ENCODE results near the gene ADAD2.

The ADAD2 gene

GRCh38 chr16:84243732-84244131 lies 52.8 kb downstream of the ADAD2 start:
- H3K79me2 ChIP-seq (ENCODE audit: low read length), result no peaks in the 10 kb centered on the region
- DNase-seq, result no peak
- no peak overlapping the region for H3K9ac ChIP-seq (ENCODE audit: low read length)
- no peak overlapping the region for H3K4me3 ChIP-seq (ENCODE audit: low read length)
- no peaks in the 10 kb centered on the region for H4K20me1 ChIP-seq (ENCODE audit: insufficient read depth, low read length)
- H3K9me2 ChIP-seq (replicated peaks; ENCODE audit: insufficient read depth, low read length), result no peaks in the 10 kb centered on the region
- no peak overlapping the region for H3K4me2 ChIP-seq (ENCODE audit: low read depth, low read length)
- no peaks in the 10 kb centered on the region for H3K4me1 ChIP-seq (ENCODE audit: low read length)
- peaks cover 25% of the 10 kb centered on the region for H3K27me3 ChIP-seq (replicated peaks; ENCODE audit: insufficient read depth, low read length)
- no peaks in the 10 kb centered on the region for H3K9me3 ChIP-seq (replicated peaks; ENCODE audit: insufficient read depth, low read length)
- H3K27ac ChIP-seq (ENCODE audit: low read length), result no peak overlapping the region
- H2AFZ ChIP-seq (ENCODE audit: low read length), result no peak overlapping the region
- H3K36me3 ChIP-seq (replicated peaks; ENCODE audit: insufficient read depth, low read length), result no peaks in the 10 kb centered on the region
- no peaks in the 10 kb centered on the region for H3F3A ChIP-seq (ENCODE audit: insufficient read depth, low read length)
- TF ChIP-seq CTCF (IDR thresholded peaks at IDR 0.05; ENCODE audit: low read length) (no peak), EZH2phosphoT487 (IDR thresholded peaks at IDR 0.05; ENCODE audit: low read length) (no peak), EZH2 (optimal IDR thresholded peaks at IDR 0.05; ENCODE audit: low read depth, low read length) (no peak)

GRCh38 chr16:84244728-84245127 lies 53.8 kb downstream of the ADAD2 start:
- Histone ChIP-seq H3K4me1 (ENCODE audit: low read length) (no peaks in the 10 kb centered on the region), H4K20me1 (ENCODE audit: insufficient read depth, low read length) (no peaks in the 10 kb centered on the region), H2AFZ (ENCODE audit: low read length) (no peak overlapping the region), H3K36me3 (replicated peaks; ENCODE audit: insufficient read depth, low read length) (no peaks in the 10 kb centered on the region), H3K4me2 (ENCODE audit: low read depth, low read length) (no peak overlapping the region), H3K4me3 (ENCODE audit: low read length) (no peak overlapping the region), H3K9me3 (replicated peaks; ENCODE audit: insufficient read depth, low read length) (no peaks in the 10 kb centered on the region), H3K79me2 (ENCODE audit: low read length) (no peaks in the 10 kb centered on the region), H3K9me2 (replicated peaks; ENCODE audit: insufficient read depth, low read length) (no peaks in the 10 kb centered on the region), H3K9ac (ENCODE audit: low read length) (no peak overlapping the region), H3F3A (ENCODE audit: insufficient read depth, low read length) (no peaks in the 10 kb centered on the region), H3K27me3 (replicated peaks; ENCODE audit: insufficient read depth, low read length) (peaks cover 28% of the 10 kb centered on the region), H3K27ac (ENCODE audit: low read length) (no peak overlapping the region)
- TF ChIP-seq EZH2phosphoT487 (IDR thresholded peaks at IDR 0.05; ENCODE audit: low read length), result no peak
- TF ChIP-seq EZH2 (optimal IDR thresholded peaks at IDR 0.05; ENCODE audit: low read depth, low read length), result no peak
- TF ChIP-seq CTCF (IDR thresholded peaks at IDR 0.05; ENCODE audit: low read length), result no peak
- DNase-seq, result no peak

- no peak for DNase-seq
- Histone ChIP-seq H3K36me3 (replicated peaks; ENCODE audit: insufficient read depth, low read length) (no peaks in the 10 kb centered on the region), H3K9me3 (replicated peaks; ENCODE audit: insufficient read depth, low read length) (no peaks in the 10 kb centered on the region), H2AFZ (ENCODE audit: low read length) (no peak overlapping the region), H3K9ac (ENCODE audit: low read length) (no peak overlapping the region), H3K4me1 (ENCODE audit: low read length) (no peaks in the 10 kb centered on the region), H3K4me3 (ENCODE audit: low read length) (no peak overlapping the region), H3F3A (ENCODE audit: insufficient read depth, low read length) (no peaks in the 10 kb centered on the region), H3K27ac (ENCODE audit: low read length) (no peak overlapping the region), H3K79me2 (ENCODE audit: low read length) (no peaks in the 10 kb centered on the region), H4K20me1 (ENCODE audit: insufficient read depth, low read length) (no peaks in the 10 kb centered on the region), H3K27me3 (replicated peaks; ENCODE audit: insufficient read depth, low read length) (peaks cover 31% of the 10 kb centered on the region), H3K4me2 (ENCODE audit: low read depth, low read length) (no peak overlapping the region), H3K9me2 (replicated peaks; ENCODE audit: insufficient read depth, low read length) (no peaks in the 10 kb centered on the region)
- TF ChIP-seq EZH2 (optimal IDR thresholded peaks at IDR 0.05; ENCODE audit: low read depth, low read length) (no peak), EZH2phosphoT487 (IDR thresholded peaks at IDR 0.05; ENCODE audit: low read length) (no peak), CTCF (IDR thresholded peaks at IDR 0.05; ENCODE audit: low read length) (no peak)
Measured at GRCh38 chr16:84245956-84246678, 55.2 kb downstream of the ADAD2 start.

All from MM.1S (cell line).